Caco-2 (cell line): ENCODE measurements around the gene GOLGA8A. TPM values are rescaled to one million over a fixed set of nuclear protein-coding genes. Genes with fewer than 3 reads are reported as not detected.
A peak's percentile ranks its signal among the peaks of the same experiment; 100 is the strongest.
"Not testable (repeated sequence)": the region's sequence is repeated elsewhere in the genome, so short reads cannot be mapped to it uniquely, and the experiment has no call there.

Experiments used
- BruUV-seq: library from RNA; stranded (reverse); fragments of 400-500 nt; replicated peaks from 2 replicates; lab custom pipeline; 2021; lab: Mats Ljungman, UMichigan
- CTCF ChIA-PET: fragments of 300-600 bp; sonication (Branson Sonifier 250); formaldehyde crosslinking; loops from one replicate; lab custom pipeline; 2022; ENCODE audit warnings: antibody characterized with exemption; lab: Charles Lee
- POLR2A ChIA-PET: fragments of 300-600 bp; sonication (Branson Sonifier 250); formaldehyde crosslinking; loops from one replicate; lab custom pipeline; 2022; ENCODE audit warnings: antibody characterized with exemption; lab: Charles Lee
- DNase-seq, 2 experiments: peaks; one replicate each; pipeline versions ENCODE4 v3.0.0 to v3.0.0-alpha.2; 2020 to 2022
- H3K27me3 ChIP-seq: replicated peaks from 2 replicates; pipeline ENCODE4 v1.6.0; 2011; ENCODE audit warnings: low read length; ENCODE audit not compliant: control insufficient read depth, insufficient read depth
- H3K36me3 ChIP-seq: 2 replicates; pipeline ENCODE4 v1.5.1; 2011; ENCODE audit warnings: low read length; ENCODE audit not compliant: control insufficient read depth, insufficient read depth
- H3K4me1 ChIP-seq: fragments of 250-450 bp; sonication (Bioruptor Pico); 2 replicates; pipeline ENCODE4 v1.5.1; 2020; ENCODE audit warnings: mild to moderate bottlenecking
- H3K4me3 ChIP-seq: 2 replicates; pipeline ENCODE4 v1.5.1; 2011; ENCODE audit warnings: low read depth, mild to moderate bottlenecking, control low read depth, low read length
- H3K9me3 ChIP-seq: fragments of 250-450 bp; sonication (Bioruptor Pico); 2 replicates; pipeline ENCODE4 v1.5.1; 2020; ENCODE audit warnings: mild to moderate bottlenecking, moderate library complexity
- H3K27ac Mint-ChIP-seq: one replicate; pipeline ENCODE4 v1.8.0; 2022; ENCODE audit warnings: mixed read lengths; ENCODE audit not compliant: unreplicated experiment
- H3K27me3 Mint-ChIP-seq: one replicate; pipeline ENCODE4 v1.8.0; 2022; ENCODE audit warnings: mixed read lengths; ENCODE audit not compliant: insufficient read depth, unreplicated experiment
- H3K36me3 Mint-ChIP-seq: one replicate; pipeline ENCODE4 v1.8.0; 2022; ENCODE audit warnings: mild to moderate bottlenecking, mixed read lengths; ENCODE audit not compliant: insufficient read depth, unreplicated experiment
- H3K4me1 Mint-ChIP-seq: one replicate; pipeline ENCODE4 v1.8.0; 2022; ENCODE audit warnings: low read depth, mixed read lengths; ENCODE audit not compliant: unreplicated experiment
- H3K4me3 Mint-ChIP-seq: one replicate; pipeline ENCODE4 v1.8.0; 2022; ENCODE audit warnings: mild to moderate bottlenecking, moderate library complexity, mixed read lengths; ENCODE audit not compliant: unreplicated experiment
- H3K9me3 Mint-ChIP-seq: one replicate; pipeline ENCODE4 v1.8.0; 2022; ENCODE audit warnings: mixed read lengths; ENCODE audit not compliant: unreplicated experiment
- intact Hi-C: fragments of 100-400 bp; cut with micrococcal nuclease; formaldehyde crosslinking; loops from one replicate; pipeline ENCODE4 v1.10.0; 2022; ENCODE audit not compliant: unreplicated experiment
- total RNA-seq: library from RNA; stranded (reverse); gene quantifications from 2 replicates; pipeline ENCODE4 v1.2.3, GENCODE V29; 2022
- TF ChIP-seq, protein P1 (sequence below), 2 experiments: fragments of 200-600 bp in 1 of 2; IDR thresholded peaks; 1 replicate in 1 of 2; 2 replicates in 1 of 2; pipeline versions ENCODE4 v1.5.1 to v1.8.0; 2011 to 2022; ENCODE audit warnings: antibody characterized with exemption in 1 of 2, control low read depth in 1 of 2, inconsistent platforms in 1 of 2, low read depth in 1 of 2, low read length in 1 of 2, mild to moderate bottlenecking in 1 of 2, moderate library complexity in 1 of 2; ENCODE audit not compliant: insufficient read depth in 1 of 2, severe bottlenecking in 1 of 2, unreplicated experiment in 1 of 2

Gene GOLGA8A
- total RNA-seq, 1 experiment from 2014 or later, result 42.4 TPM

DNA sequence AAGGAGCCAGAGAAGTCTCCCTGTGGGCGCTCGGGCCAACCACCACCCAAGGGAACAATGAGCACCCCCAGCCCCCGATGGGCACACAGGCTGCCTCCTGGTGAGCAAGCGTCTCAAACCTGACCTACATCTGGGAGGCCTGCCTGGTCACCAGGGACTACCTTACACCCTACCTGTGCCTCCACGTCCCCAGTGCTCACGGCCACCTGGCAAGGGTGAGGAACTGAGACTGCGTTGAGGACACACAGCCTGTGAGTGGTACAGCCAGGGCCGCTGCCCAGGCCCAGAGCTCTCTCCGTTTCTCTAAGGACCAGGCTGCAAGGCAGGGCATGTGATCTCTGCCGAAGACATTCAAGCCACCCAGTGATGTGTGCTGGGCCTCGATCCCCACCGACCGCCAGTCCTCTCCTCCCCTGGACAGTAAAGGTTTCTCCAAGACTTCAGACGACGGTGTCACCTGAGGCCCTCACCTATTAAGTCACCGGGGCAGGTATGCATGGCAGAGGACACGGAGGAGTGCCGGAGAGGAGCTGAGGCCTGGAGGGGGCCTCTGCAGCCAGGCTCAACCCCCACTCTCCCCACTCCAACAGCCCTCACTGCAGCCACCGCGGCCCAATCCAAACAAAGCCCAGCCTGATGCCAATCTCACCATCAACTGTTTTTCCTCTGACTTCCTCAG, 2.8 kb downstream of the GOLGA8A start:
- Mint-ChIP-seq H3K9me3 (no peaks in the 10 kb centered on the region), H3K27ac (no peak overlapping the region), H3K4me1 (no peaks in the 10 kb centered on the region), H3K36me3 (peaks cover 20% of the 10 kb centered on the region), H3K4me3 (no peak overlapping the region), H3K27me3 (peaks cover under 1% of the 10 kb centered on the region)
- intact Hi-C loops, result no loop called here
- POLR2A ChIA-PET, result no interaction called here
- Histone ChIP-seq H3K4me1 (no peaks in the 10 kb centered on the region), H3K4me3 (no peak overlapping the region), H3K36me3 (no peaks in the 10 kb centered on the region), H3K9me3 (no peaks in the 10 kb centered on the region), H3K27me3 (no peaks in the 10 kb centered on the region)
- TF ChIP-seq, protein P1, sequence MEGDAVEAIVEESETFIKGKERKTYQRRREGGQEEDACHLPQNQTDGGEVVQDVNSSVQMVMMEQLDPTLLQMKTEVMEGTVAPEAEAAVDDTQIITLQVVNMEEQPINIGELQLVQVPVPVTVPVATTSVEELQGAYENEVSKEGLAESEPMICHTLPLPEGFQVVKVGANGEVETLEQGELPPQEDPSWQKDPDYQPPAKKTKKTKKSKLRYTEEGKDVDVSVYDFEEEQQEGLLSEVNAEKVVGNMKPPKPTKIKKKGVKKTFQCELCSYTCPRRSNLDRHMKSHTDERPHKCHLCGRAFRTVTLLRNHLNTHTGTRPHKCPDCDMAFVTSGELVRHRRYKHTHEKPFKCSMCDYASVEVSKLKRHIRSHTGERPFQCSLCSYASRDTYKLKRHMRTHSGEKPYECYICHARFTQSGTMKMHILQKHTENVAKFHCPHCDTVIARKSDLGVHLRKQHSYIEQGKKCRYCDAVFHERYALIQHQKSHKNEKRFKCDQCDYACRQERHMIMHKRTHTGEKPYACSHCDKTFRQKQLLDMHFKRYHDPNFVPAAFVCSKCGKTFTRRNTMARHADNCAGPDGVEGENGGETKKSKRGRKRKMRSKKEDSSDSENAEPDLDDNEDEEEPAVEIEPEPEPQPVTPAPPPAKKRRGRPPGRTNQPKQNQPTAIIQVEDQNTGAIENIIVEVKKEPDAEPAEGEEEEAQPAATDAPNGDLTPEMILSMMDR (IDR thresholded peaks at IDR 0.05; ENCODE audit: insufficient read depth in 1 of 2, low read depth in 1 of 2, low read length in 1 of 2, severe bottlenecking in 1 of 2, unreplicated experiment in 1 of 2), result no peak
- TSS peak; percentile 16 for BruUV-seq
- CTCF ChIA-PET, result no interaction called here
- no peak for DNase-seq

DNA sequence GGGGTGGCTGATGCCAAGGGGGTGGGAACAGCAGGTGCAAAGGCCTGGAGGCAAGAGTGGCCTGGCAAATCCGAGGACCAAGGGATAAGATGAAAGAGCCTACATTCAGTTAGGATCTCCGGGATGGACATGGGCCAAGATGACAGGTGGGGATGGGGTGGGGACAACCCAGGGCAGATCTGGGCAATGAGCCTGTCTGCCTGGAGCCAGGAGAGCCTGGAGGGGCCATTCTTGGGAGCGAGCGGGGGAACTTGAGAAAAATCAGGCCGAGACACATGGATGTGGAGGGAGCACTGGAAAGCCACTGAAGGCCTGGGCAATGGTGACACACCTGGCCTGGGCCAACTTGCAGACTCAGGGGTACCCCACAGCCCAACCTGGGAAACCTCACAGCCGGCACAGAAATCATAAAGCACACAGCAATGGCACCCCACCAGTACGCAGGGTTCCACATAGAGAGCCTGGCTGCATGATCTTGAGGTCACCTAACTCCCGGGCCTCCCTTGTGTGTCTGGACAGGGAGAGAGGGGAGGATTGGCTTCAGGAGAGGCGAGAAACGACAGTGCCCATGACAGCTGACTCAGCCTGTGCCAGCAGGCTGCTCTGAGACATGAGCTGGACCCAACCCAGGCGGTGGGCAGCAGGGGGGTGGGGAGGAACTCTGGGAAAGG, 3.5 kb downstream of the GOLGA8A start:
- BruUV-seq, H3K9me3 Mint-ChIP-seq, H3K9me3 ChIP-seq, intact Hi-C loops, CTCF ChIA-PET, H3K4me1 ChIP-seq, H3K36me3 ChIP-seq, DNase-seq, H3K4me3 ChIP-seq, H3K4me3 Mint-ChIP-seq, H3K4me1 Mint-ChIP-seq, H3K27me3 ChIP-seq, H3K27ac Mint-ChIP-seq, POLR2A ChIA-PET, H3K27me3 Mint-ChIP-seq: not testable (repeated sequence)
- H3K36me3 Mint-ChIP-seq, result peaks cover 22% of the 10 kb centered on the region

DNA sequence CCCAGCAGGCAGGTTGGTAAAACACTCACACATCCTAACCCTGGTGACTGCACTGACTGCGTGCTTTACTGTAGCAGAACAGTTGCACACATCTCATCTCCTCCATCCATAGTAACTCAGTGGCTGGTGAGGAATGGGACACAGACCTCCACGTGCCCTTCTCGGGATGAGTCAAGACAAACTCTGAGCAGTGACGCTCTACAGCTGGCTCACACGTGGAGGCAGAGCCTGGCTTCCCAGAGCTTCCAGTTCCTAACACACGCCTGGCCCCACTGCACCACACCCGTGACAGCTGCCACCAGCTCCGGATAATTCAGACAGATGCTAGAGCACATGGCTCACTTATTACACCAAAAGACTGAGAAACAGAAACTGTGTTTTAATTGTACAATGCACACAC, 7.0 kb downstream of the GOLGA8A start:
- intact Hi-C loops, result not testable (repeated sequence)

DNA sequence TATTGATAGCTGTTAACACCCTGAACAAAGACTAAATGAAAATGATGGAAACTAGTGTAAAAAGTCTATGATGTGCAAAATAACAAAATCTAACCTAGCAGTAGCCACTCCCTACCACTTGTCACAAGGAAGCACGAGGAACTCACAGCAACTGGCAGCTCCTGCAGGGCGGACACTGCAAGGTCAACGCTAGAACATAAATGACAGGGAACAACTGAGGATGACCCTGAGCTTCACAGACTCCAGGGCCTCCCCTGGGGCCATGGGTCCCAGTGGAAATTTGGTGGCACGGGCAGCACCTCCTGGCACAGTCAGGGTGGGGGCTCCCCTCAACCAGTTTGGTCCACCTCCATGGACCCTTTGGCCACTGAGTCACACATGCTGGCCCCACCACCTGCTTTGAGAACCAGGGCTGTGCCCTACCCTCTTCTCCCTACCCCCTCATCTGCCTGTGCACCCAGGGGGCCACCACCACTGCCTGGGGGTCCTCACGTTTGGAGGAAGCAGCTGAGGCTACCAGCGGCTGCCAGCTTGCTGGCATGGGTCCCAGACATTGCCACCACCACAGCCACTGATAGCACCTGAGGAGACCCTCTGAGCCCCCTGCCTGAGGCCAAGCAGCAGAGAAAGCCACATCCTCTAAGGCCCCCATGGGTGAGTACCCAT, 14.1 kb downstream of the GOLGA8A start:
- H3K4me3 Mint-ChIP-seq, CTCF ChIA-PET, intact Hi-C loops, H3K36me3 ChIP-seq, H3K4me1 ChIP-seq, H3K27me3 Mint-ChIP-seq, H3K4me1 Mint-ChIP-seq, H3K27me3 ChIP-seq, DNase-seq, BruUV-seq, H3K4me3 ChIP-seq, H3K27ac Mint-ChIP-seq, POLR2A ChIA-PET, H3K9me3 Mint-ChIP-seq, H3K9me3 ChIP-seq, H3K36me3 Mint-ChIP-seq: not testable (repeated sequence)

More for the DNA sequence above, 7.0 kb downstream of the GOLGA8A start:
- H3K4me1 Mint-ChIP-seq, BruUV-seq, H3K4me3 ChIP-seq, H3K4me1 ChIP-seq, H3K4me3 Mint-ChIP-seq, H3K9me3 Mint-ChIP-seq, CTCF ChIA-PET, H3K27me3 ChIP-seq, POLR2A ChIA-PET, H3K9me3 ChIP-seq, H3K27ac Mint-ChIP-seq, H3K36me3 ChIP-seq, DNase-seq, H3K27me3 Mint-ChIP-seq: not testable (repeated sequence)
- H3K36me3 Mint-ChIP-seq, result peaks cover 26% of the 10 kb centered on the region

DNA sequence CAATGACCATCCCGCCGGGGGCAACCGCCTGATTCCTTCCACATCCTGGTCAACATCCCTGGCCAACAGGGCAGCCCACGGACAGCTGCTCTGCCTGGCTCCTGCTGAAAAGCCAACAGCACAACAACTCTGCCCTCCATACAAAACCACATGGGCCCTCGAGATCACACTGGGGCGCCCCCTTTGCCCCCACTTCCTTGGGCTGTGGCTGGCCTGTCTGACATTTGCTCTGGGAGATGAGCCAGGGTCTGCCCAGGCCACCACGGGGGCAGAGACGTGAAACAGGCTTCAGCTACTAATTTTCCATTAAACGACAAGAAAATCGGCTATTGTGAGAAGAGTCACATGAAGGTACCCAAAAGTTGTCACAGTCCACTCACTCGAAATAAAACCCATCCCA, 16.7 kb downstream of the GOLGA8A start:
- BruUV-seq, H3K36me3 ChIP-seq, H3K9me3 Mint-ChIP-seq, H3K27me3 ChIP-seq, CTCF ChIA-PET, H3K27ac Mint-ChIP-seq, intact Hi-C loops, H3K4me3 Mint-ChIP-seq, DNase-seq, H3K36me3 Mint-ChIP-seq, H3K9me3 ChIP-seq, H3K27me3 Mint-ChIP-seq, H3K4me3 ChIP-seq, H3K4me1 ChIP-seq, H3K4me1 Mint-ChIP-seq, POLR2A ChIA-PET: not testable (repeated sequence)

DNA sequence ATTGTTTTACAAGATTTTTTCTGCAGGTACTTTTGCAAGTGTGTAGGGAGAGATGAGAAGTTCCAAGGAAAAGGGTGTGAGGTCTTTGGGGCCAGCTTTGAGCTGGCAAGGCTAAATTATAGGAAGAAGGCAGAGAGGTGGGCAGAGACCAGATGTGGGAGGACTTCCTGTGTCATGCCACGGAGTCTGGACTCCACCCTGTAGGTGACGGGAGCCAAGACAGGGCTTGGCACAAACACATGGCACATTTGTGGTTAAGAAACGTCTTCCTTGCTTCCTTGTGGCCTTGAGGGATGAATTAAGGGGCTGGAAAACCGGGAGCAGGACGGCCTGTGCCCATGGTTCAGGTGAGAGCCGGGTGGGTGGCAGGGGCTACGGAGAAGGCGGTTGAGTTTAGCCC, 19.2 kb downstream of the GOLGA8A start:
- H3K27ac Mint-ChIP-seq, H3K4me3 Mint-ChIP-seq, H3K4me1 Mint-ChIP-seq, H3K36me3 ChIP-seq, H3K27me3 ChIP-seq, H3K4me3 ChIP-seq, H3K9me3 ChIP-seq, BruUV-seq, DNase-seq, H3K36me3 Mint-ChIP-seq, POLR2A ChIA-PET, H3K9me3 Mint-ChIP-seq, H3K4me1 ChIP-seq, CTCF ChIA-PET, H3K27me3 Mint-ChIP-seq, intact Hi-C loops: not testable (repeated sequence)
